CD4-positive, alpha-beta memory T cell (primary cell): Measurements from ENCODE around the gene GIT2. TPM values are rescaled to one million over a fixed set of nuclear protein-coding genes. Genes with fewer than 3 reads are reported as not detected.

ENCODE experiments used
- CTCF ChIA-PET: fragments of 350-600 bp; sonication (Branson Sonifier 250); formaldehyde crosslinking; loops from one replicate; lab custom pipeline; 2021; ENCODE audit warnings: inconsistent platforms; ENCODE audit not compliant: partially characterized antibody; lab: Charles Lee
- POLR2A ChIA-PET: fragments of 350-600 bp; sonication (Branson Sonifier 250); formaldehyde crosslinking; loops from one replicate; lab custom pipeline; 2021; ENCODE audit not compliant: partially characterized antibody; lab: Charles Lee
- DNase-seq, 5 donors: peaks; one replicate each; pipeline versions ENCODE4 v3.0.0 to v3.0.0-alpha.2; 2020 to 2022; ENCODE audit warnings: mixed read lengths in 1 of 5
- H3K27ac ChIP-seq: one replicate; pipeline ENCODE4 v1.7.0; 2013; ENCODE audit warnings: low read depth, low read length
- H3K27me3 ChIP-seq: 2 replicates; pipeline ENCODE4 v1.7.0; 2013; ENCODE audit warnings: mild to moderate bottlenecking, low read length, moderate library complexity; ENCODE audit not compliant: insufficient read depth
- H3K36me3 ChIP-seq: 2 replicates; pipeline ENCODE4 v1.7.0; 2013; ENCODE audit warnings: mild to moderate bottlenecking, low read length, moderate library complexity; ENCODE audit not compliant: insufficient read depth
- H3K4me1 ChIP-seq: 2 replicates; pipeline ENCODE4 v1.7.0; 2013; ENCODE audit warnings: mild to moderate bottlenecking, low read length, moderate library complexity; ENCODE audit not compliant: insufficient read depth
- H3K4me3 ChIP-seq, 2 donors: one replicate each; pipeline ENCODE4 v1.7.0; 2013; ENCODE audit warnings: low read length in 2 of 2, mild to moderate bottlenecking in 1 of 2
- H3K9me3 ChIP-seq, 2 donors: one replicate each; pipeline ENCODE4 v1.7.0; 2013; ENCODE audit warnings: low read length in 2 of 2, control low read depth in 1 of 2; ENCODE audit not compliant: control insufficient read depth in 1 of 2
- H3K27ac Mint-ChIP-seq, 7 donors: one replicate each; pipeline ENCODE4 v1.8.0; 2020 to 2021; ENCODE audit warnings: mixed read lengths in 7 of 7, mild to moderate bottlenecking in 6 of 7, inconsistent platforms in 3 of 7, moderate library complexity in 3 of 7
- H3K27me3 Mint-ChIP-seq, 2 donors: one replicate each; pipeline ENCODE4 v1.8.0; 2020 to 2021; ENCODE audit warnings: mixed read lengths in 2 of 2
- H3K36me3 Mint-ChIP-seq, 2 donors: one replicate each; pipeline ENCODE4 v1.8.0; 2020 to 2021; ENCODE audit warnings: mixed read lengths in 2 of 2, inconsistent platforms in 1 of 2, mild to moderate bottlenecking in 1 of 2
- H3K4me1 Mint-ChIP-seq, 4 donors: one replicate each; pipeline ENCODE4 v1.8.0; 2020 to 2021; ENCODE audit warnings: mixed read lengths in 4 of 4, mild to moderate bottlenecking in 1 of 4
- H3K4me3 Mint-ChIP-seq, 8 donors: one replicate each; pipeline ENCODE4 v1.8.0; 2020 to 2021; ENCODE audit warnings: mixed read lengths in 8 of 8, mild to moderate bottlenecking in 7 of 8, moderate library complexity in 6 of 8, inconsistent platforms in 3 of 8
- H3K9me3 Mint-ChIP-seq, 8 donors: one replicate each; pipeline ENCODE4 v1.8.0; 2020 to 2021; ENCODE audit warnings: mixed read lengths in 8 of 8, mild to moderate bottlenecking in 5 of 8, inconsistent platforms in 3 of 8, moderate library complexity in 1 of 8
- intact Hi-C: fragments of 100-400 bp; cut with micrococcal nuclease; formaldehyde crosslinking; loops from one replicate; pipeline ENCODE4 v1.15.1; 2023
- polyA plus RNA-seq, 2 donors: library from polyadenylated mRNA; unstranded; fragments of 300-500 nt; fragmentation: Illumina TruSeq; gene quantifications; one replicate each; pipeline ENCODE4 v1.2.3, GENCODE V29; 2021
- total RNA-seq, 2 experiments: library from RNA; stranded (reverse); gene quantifications; one replicate each; pipeline ENCODE4 v1.2.3, GENCODE V29; 2021

The GIT2 gene
- total and polyA plus RNA-seq, 4 experiments from 2014 or later: 83.1 to 149 (median 118) TPM

DNA sequence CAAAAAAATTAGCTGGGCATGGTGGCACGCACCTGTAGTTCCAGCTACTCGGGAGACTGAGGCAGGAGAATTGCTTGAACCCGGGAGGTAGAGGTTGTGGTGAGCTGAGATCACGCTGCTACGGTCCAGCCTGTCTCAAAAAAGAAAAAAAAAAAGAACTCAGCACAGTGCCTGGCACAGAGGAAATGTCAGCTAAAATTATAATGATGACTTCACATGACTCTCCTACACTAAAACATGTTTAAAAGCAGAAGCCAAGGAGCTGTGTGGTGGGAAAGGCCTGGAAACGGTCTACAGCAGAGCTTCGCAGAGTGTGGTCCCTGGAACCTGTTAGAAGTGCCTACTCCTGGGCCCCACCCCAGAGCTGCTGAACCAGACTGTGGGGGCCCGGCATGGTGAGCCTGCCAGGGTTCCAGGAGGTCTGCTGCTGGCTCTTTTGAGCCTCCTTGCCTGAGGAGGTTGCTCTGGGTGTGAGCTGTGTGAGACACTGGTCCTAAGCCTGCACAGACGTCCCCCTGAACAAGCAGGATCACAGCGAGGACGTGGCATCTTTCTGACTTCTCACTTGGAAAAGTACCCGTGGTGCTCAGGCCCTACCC, 68.0 kb downstream of the GIT2 start:
- CTCF ChIA-PET: interaction anchor here (0.8 to 5.3 kb wide), 13 partner anchors 19 to 122 kb away, joined by 3 to 37 read pairs (median 4); partner anchors contain the start of gene TCHP
- Histone ChIP-seq H3K4me1 (no peaks in the 10 kb centered on the region), H3K36me3 (peaks cover 40% of the 10 kb centered on the region), H3K27me3 (no peaks in the 10 kb centered on the region), H3K9me3 (no peaks in the 10 kb centered on the region), H3K4me3 (no peak overlapping the region), H3K27ac (no peak overlapping the region)
- no peak overlapping the region for H3K4me3 Mint-ChIP-seq
- POLR2A ChIA-PET: interaction anchor here (1.2 kb wide), 1 partner anchor 28 kb away, joined by 5 read pairs; the partner anchor contains the start of gene TCHP
- no peak for DNase-seq
- no peaks in the 10 kb centered on the region for H3K27me3 Mint-ChIP-seq
- intact Hi-C loops: no loop called here
- H3K9me3 Mint-ChIP-seq: no peaks in the 10 kb centered on the region
- H3K4me1 Mint-ChIP-seq: peaks cover 0 to 7% (median 3%) of the 10 kb centered on the region in 4 donors
- H3K36me3 Mint-ChIP-seq: peaks cover 17 to 44% of the 10 kb centered on the region in 2 donors
- H3K27ac Mint-ChIP-seq: peak overlapping the region in 4 of 7 donors; percentile 10 to 82 (median 66)

DNA sequence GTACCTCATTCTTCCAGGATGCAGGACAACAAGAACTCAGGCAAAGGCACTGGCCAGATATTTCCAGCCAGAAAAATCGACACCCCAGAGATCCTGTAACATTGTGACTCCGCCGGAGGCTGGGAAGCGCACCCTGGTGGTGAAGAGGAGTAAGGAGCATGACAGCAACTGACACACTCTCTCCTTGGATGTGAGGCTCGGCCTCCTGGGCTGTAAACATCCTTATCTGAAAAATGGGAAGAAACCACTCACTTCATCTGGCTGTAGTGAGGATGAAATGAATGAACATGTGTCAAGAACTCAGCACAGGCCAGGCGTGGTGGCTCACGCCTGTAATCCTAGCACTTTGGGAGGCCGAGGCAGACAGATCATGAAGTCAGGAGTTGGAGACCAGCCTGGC, 68.5 kb downstream of the GIT2 start:
- Histone ChIP-seq H3K36me3 (peaks cover 35% of the 10 kb centered on the region), H3K9me3 (no peaks in the 10 kb centered on the region), H3K27ac (no peak overlapping the region), H3K4me1 (no peaks in the 10 kb centered on the region), H3K27me3 (no peaks in the 10 kb centered on the region), H3K4me3 (no peak overlapping the region)
- no peaks in the 10 kb centered on the region for H3K9me3 Mint-ChIP-seq
- POLR2A ChIA-PET: interaction anchor here (1.2 kb wide), 1 partner anchor 27 kb away, joined by 5 read pairs; the partner anchor contains the start of gene TCHP
- peak; percentile 30 to 56 (median 39) for DNase-seq
- peaks cover 0 to 7% (median 3%) of the 10 kb centered on the region in 4 donors for H3K4me1 Mint-ChIP-seq
- peak overlapping the region in 6 of 7 donors; percentile 53 to 87 (median 80) for H3K27ac Mint-ChIP-seq
- no peaks in the 10 kb centered on the region for H3K27me3 Mint-ChIP-seq
- intact Hi-C loops: loop anchor here (1.0 kb wide), 1 partner anchor 74 kb away; no protein-coding TSS in a partner anchor
- CTCF ChIA-PET: interaction anchor here (0.8 to 5.3 kb wide), 11 partner anchors 19 to 122 kb away, joined by 3 to 37 read pairs (median 3); partner anchors contain the start of gene TCHP
- peaks cover 17 to 40% of the 10 kb centered on the region in 2 donors for H3K36me3 Mint-ChIP-seq
- no peak overlapping the region for H3K4me3 Mint-ChIP-seq

DNA sequence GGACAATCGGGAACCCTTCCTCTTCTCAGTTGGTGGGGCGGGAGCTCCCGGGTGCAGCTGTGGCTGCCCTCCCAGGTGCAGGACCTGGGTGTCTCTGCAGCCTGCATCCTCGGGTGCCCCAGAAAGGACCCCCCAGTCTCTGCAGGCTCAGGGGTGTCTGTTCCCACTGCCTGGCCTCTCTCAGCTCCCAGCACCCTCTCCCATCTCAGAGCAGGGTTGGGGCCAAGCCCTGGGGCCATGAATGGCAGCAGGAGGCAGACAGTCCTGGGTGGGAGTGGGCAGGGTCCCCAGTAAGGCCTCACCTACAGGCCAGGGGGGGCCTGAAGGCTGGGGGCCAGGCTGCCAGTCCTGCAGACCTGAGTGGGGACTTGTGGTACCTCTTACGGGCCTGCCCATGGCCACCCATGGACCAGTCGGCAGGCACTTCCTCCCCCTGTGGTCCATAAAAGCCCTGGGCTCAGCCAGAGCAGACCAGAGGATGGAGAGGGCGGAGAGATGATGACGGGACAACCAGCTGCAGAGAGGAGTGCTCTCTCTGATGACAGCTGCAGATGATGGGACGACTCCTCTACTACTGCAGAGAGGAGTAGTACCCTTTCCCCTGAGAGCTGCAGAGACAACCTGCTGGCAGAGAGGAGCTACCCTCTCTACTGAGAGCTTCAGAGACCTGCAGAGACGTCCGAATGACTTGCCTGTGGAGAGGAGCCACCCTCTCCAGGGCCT, 69.5 kb downstream of the GIT2 start:
- Mint-ChIP-seq H3K4me1 (peaks cover 0 to 7% (median 3%) of the 10 kb centered on the region in 4 donors), H3K9me3 (no peaks in the 10 kb centered on the region), H3K27ac (peak overlapping the region in 1 of 7 donors; percentile 35), H3K4me3 (no peak overlapping the region), H3K36me3 (peaks cover 8 to 35% of the 10 kb centered on the region in 2 donors), H3K27me3 (no peaks in the 10 kb centered on the region)
- Histone ChIP-seq H3K9me3 (no peaks in the 10 kb centered on the region), H3K4me3 (no peak overlapping the region), H3K27me3 (no peaks in the 10 kb centered on the region), H3K36me3 (peaks cover 25% of the 10 kb centered on the region), H3K4me1 (no peaks in the 10 kb centered on the region), H3K27ac (no peak overlapping the region)
- ChIA-PET CTCF (interaction anchor here (1.3 to 5.3 kb wide), 5 partner anchors 14 to 74 kb away, joined by 4 to 37 read pairs (median 9); partner anchors contain the start of gene TCHP), POLR2A (interaction anchor here (0.8 to 1.5 kb wide), 2 partner anchors 26 to 38 kb away, joined by 3 to 4 read pairs; no protein-coding TSS in a partner anchor)
- no peak for DNase-seq
- intact Hi-C loops: loop anchor here (1.0 kb wide), 1 partner anchor 73 kb away; no protein-coding TSS in a partner anchor

DNA sequence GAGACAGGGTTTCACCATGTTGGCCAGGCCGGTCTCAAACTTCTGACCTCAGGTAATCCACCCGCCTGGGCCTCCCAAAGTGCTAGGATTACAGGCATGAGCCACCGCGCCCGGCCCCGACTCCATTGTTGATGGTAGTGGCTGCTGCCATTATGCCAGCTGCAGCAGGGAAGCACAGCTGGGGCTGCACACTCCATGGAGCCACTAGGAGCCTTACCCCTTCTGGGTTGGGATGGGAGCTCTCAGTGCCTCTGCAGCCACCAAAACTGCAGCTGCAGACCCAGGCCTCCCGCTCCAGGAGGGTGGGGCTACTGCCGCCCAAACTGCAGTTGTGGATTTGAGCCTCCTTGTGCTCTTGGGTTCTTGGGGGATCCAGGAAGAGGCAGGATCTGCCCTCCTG, 70.2 kb downstream of the GIT2 start:
- no peak for DNase-seq
- Mint-ChIP-seq H3K36me3 (peaks cover 4 to 32% of the 10 kb centered on the region in 2 donors), H3K27me3 (no peaks in the 10 kb centered on the region), H3K4me3 (no peak overlapping the region), H3K9me3 (no peaks in the 10 kb centered on the region), H3K27ac (no peak overlapping the region), H3K4me1 (peaks cover 0 to 7% (median 3%) of the 10 kb centered on the region in 4 donors)
- Histone ChIP-seq H3K27ac (no peak overlapping the region), H3K27me3 (no peaks in the 10 kb centered on the region), H3K9me3 (no peaks in the 10 kb centered on the region), H3K4me1 (no peaks in the 10 kb centered on the region), H3K4me3 (no peak overlapping the region), H3K36me3 (peaks cover 19% of the 10 kb centered on the region)
- ChIA-PET CTCF (interaction anchor here (1.2 to 5.3 kb wide), 4 partner anchors 12 to 73 kb away, joined by 3 to 37 read pairs (median 4); no protein-coding TSS in a partner anchor), POLR2A (interaction anchor here (0.8 to 1.5 kb wide), 2 partner anchors 25 to 38 kb away, joined by 3 to 4 read pairs; no protein-coding TSS in a partner anchor)
- intact Hi-C loops: no loop called here

DNA sequence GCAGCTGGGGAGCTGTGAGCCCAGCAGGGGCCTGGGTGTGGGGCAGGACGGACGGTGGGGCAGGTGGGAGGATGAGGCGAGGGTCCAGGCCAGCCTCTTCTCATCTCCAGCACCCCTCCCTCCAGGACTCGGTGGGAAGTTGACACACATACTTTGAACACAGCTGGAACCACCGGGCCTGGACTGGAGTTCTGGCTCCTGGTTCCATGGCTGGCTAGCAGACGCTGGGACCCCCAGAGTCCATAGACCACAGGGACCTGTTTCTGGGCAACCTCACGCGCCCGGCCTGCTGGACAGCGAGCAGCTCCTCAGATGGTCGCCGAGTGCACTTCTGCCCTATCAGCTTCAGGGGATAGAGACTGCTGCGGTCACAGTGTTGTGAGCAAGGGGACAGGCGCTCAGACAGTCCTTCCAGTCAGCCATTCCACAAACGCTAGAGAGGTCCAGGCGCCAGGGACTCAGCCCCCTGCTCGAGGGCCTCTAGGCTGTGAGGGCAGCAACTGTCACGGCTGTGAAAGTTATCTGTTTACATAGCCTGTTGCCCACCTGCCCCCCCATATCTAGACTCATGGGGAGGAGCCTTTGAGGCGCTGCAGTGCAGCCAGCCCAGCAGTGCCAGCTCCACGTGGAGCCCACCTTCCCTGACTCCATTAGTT, 70.9 kb downstream of the GIT2 start:
- Mint-ChIP-seq H3K9me3 (no peaks in the 10 kb centered on the region), H3K27me3 (no peaks in the 10 kb centered on the region), H3K27ac (peak overlapping the region in 4 of 7 donors; percentile 5 to 51 (median 32)), H3K4me1 (peaks cover 0 to 7% (median 3%) of the 10 kb centered on the region in 4 donors), H3K36me3 (peaks cover 11 to 32% of the 10 kb centered on the region in 2 donors), H3K4me3 (no peak overlapping the region)
- H3K4me1 ChIP-seq: no peaks in the 10 kb centered on the region
- no peak overlapping the region for H3K4me3 ChIP-seq
- intact Hi-C loops: no loop called here
- no peak for DNase-seq
- H3K36me3 ChIP-seq: peaks cover 15% of the 10 kb centered on the region
- no peak overlapping the region for H3K27ac ChIP-seq
- CTCF ChIA-PET: interaction anchor here (1.2 to 1.5 kb wide), 3 partner anchors 12 to 37 kb away, joined by 3 to 4 read pairs (median 4); no protein-coding TSS in a partner anchor
- no peaks in the 10 kb centered on the region for H3K9me3 ChIP-seq
- POLR2A ChIA-PET: no interaction called here
- no peaks in the 10 kb centered on the region for H3K27me3 ChIP-seq

DNA sequence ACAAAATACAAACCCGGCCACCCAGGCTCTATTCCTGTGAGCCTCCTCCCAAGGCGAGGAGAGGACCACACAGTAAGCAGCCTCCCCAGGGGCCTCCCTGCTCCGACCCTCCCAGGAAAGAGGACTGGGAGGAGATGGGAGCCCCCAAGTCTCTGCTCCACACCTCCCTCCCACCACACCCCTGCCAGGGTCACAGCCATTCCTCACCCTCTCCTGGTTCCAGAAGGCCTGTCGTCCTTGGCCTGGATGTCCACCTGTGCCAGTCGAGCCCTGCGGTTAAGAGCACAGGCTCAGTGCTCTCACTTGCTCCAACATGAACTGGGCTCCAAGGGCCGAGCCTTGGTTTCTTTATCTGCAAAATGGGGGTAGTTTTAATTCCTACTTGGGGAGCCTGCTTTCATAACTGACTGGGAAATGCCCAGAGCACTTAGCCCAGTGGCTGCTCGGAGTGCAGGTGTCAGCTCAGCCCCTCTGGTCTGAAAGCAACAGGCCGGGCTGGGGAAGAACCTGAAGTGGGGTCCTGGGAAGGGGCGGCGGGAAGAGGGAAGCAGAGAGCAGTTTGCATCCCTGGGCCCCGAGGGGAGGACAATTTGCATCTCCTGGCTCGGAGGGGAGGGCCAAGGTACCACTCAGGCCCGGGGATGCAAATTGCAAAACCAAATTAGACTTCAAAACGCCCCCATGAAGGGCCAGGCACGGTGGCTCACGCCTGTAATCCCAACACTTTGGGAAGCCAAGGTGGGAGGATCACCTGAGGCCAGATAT, 72.5 kb downstream of the GIT2 start:
- intact Hi-C loops: no loop called here
- ChIA-PET POLR2A (interaction anchor here (1.0 kb wide), 1 partner anchor 13 kb away, joined by 3 read pairs; no protein-coding TSS in a partner anchor), CTCF (no interaction called here)
- H3K27me3 ChIP-seq: no peaks in the 10 kb centered on the region
- no peak overlapping the region for H3K27ac ChIP-seq
- H3K36me3 Mint-ChIP-seq: peaks cover 18 to 40% of the 10 kb centered on the region in 2 donors
- H3K9me3 Mint-ChIP-seq: no peaks in the 10 kb centered on the region
- H3K4me3 Mint-ChIP-seq: no peak overlapping the region
- no peak for DNase-seq
- peaks cover 0 to 7% (median 3%) of the 10 kb centered on the region in 4 donors for H3K4me1 Mint-ChIP-seq
- no peaks in the 10 kb centered on the region for H3K27me3 Mint-ChIP-seq
- peak overlapping the region in 1 of 7 donors; percentile 37 for H3K27ac Mint-ChIP-seq
- no peak overlapping the region for H3K4me3 ChIP-seq
- peaks cover 16% of the 10 kb centered on the region for H3K36me3 ChIP-seq
- H3K4me1 ChIP-seq: no peaks in the 10 kb centered on the region
- H3K9me3 ChIP-seq: no peaks in the 10 kb centered on the region
